Omental fat pad (tissue), 4 donors: ENCODE measurements around the gene C1QTNF9. TPM values are rescaled to one million over a fixed set of nuclear protein-coding genes. Genes with fewer than 3 reads are reported as not detected.
"Not testable (repeated sequence)": the region's sequence is repeated elsewhere in the genome, so short reads cannot be mapped to it uniquely, and the experiment has no call there.

Experiments
- ATAC-seq: fragments of 150-250 bp; one replicate; pipeline ENCODE4 v1.9.1; 2016; ENCODE audit warnings: mild to moderate bottlenecking, moderate library complexity; ENCODE audit not compliant: low FRiP score
- DNase-seq: peaks from one replicate; pipeline ENCODE4 v3.0.0-alpha.2; 2019; ENCODE audit warnings: low spot score
- CTCF ChIP-seq, 3 donors: fragments of 450-650 bp; IDR thresholded peaks; one replicate each; pipeline ENCODE4 v1.5.1; 2016 to 2017; ENCODE audit warnings: antibody characterized with exemption in 3 of 3, mild to moderate bottlenecking in 3 of 3, moderate library complexity in 2 of 3
- total RNA-seq, 4 donors: library from RNA; depleted of rRNA; stranded (reverse); fragments of >200 nt; gene quantifications; one replicate each; pipeline ENCODE4 v1.1.0, GENCODE V29; 2016

The C1QTNF9 gene
- total RNA-seq, 4 donors from 2014 or later = 0.48 to 0.79 (median 0.69) TPM; not detected in 1

- ATAC-seq = no peak
- TF ChIP-seq CTCF (IDR thresholded peaks at IDR 0.05) = no peak
- no peak for DNase-seq
Observed at GRCh38 chr13:24306632-24307031, 2.7 kb upstream of the C1QTNF9 start.

GRCh38 chr13:24307211-24308067 is 1.9 kb upstream of the C1QTNF9 start:
- ATAC-seq (no peak), DNase-seq (no peak)
- TF ChIP-seq CTCF (IDR thresholded peaks at IDR 0.05) = no peak

DNA sequence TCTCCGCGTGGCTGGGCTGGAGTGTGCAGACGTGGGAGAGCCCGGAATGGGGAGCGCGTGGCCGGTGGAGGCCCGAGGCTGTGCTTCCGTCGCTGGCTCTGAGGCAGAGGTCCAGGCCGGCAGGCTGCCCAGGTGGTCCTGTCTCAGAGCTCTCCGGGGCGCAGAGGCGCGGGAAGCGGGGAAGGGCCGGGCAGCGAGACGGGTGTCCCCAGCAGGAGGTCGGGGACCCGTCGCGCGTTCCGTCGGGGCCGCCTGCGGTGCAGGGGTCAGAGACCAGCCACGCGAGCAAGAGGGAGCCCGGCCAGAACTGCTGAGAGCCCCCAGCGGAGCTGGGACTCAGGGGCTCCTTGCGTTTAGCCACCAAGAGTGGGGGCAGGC is 1.3 kb upstream of the C1QTNF9 start:
- DNase-seq = no peak
- ATAC-seq = no peak
- no peak for TF ChIP-seq CTCF (IDR thresholded peaks at IDR 0.05)

DNA sequence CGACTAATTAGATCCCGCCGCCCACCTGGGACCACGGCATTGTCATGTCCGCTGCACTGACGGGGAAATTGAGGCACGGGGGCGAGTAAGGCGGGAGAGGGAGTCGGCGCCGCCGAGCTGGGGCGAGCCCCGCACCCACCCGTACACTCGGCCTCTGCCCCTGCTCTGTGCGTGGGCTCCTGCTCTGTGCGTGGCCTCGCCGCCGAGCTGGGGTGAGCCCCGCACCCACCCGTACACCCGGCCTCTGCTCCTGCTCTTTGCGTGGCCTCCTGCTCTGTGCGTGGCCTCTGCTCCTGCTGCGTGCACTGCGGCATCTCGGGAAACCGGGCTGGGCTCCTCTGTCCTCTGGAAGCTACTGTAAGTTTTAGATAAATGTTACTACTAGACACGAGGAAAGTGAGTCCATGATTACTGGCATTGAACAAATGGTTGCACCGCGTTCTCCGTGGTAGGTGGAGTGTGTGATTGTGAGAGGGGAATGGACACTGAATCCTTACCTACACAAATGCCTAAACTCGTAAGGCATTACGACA is 826 bp upstream of the C1QTNF9 start:
- TF ChIP-seq CTCF (IDR thresholded peaks at IDR 0.05) = no peak
- DNase-seq (no peak), ATAC-seq (no peak)

DNA sequence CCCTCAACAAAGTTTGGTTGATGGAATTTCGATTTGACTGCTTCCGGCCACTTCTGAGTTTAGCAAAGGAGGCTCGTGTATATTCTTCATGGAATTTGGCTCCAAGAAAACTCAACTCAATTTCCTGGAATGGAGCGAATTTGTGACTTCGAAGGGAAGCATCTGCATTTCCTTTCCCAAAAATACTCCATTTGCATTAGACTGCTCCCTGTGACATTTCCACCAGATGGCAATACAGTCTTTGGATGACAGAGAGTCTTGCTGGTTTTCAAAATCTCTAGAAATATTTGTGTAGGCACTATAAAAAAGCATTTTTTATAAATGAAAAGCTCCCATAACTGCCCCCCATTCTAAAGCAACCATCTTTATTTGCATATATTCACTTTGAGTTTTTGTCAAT is 4.1 kb downstream of the C1QTNF9 start:
- DNase-seq (no peak), ATAC-seq (no peak)
- no peak for TF ChIP-seq CTCF (IDR thresholded peaks at IDR 0.05)

DNA sequence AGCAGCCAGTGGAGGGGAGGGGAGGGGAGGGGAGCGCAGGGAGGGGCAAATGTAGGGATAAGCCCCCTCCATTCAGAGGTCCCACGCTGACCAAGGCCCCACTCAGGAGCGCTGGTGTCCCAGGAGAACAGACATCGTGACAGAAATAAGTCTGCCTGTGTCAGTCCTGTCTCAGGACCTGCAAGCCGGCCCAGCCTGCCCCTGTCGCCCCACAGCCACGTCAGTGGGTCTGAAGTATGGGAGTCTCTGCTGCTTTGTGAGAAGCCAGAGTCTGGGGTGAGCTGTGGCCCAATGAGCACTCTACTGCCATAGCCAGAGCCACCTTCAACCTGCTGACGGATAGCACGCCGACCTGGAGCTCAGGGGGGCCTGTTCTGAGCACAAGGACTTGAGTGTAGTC is 8.5 kb downstream of the C1QTNF9 start:
- not testable (repeated sequence) for DNase-seq, ATAC-seq

GRCh38 chr13:24318878-24319277 is 9.5 kb downstream of the C1QTNF9 start:
- DNase-seq, ATAC-seq: not testable (repeated sequence)

- not testable (repeated sequence) for ATAC-seq, DNase-seq
Observed at GRCh38 chr13:24319641-24320040, 10.3 kb downstream of the C1QTNF9 start.

- ATAC-seq, DNase-seq: not testable (repeated sequence)
Observed at GRCh38 chr13:24321416-24321815, 12.0 kb downstream of the C1QTNF9 start.

DNA sequence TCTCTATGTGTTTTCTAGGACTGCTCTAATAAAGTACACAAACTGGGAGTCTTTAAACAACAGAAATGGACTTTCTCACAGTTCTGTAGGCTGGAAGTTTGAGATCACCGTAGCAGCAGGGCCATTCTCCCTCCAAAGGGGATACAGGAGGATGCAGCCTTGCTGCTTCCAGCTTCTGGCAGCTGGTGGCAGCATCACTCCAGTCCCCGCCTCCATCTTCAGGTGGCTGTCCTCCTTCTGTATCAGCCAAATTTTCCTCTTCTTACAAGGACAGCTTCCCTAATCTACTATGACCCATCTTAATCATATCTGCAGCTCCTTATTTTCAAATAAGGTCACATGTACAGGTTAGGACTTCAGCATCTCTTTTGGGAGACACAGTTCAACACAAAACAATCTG is 13.1 kb downstream of the C1QTNF9 start:
- not testable (repeated sequence) for DNase-seq, ATAC-seq
